HG03196 (cell line): ENCODE data around the gene LPP.

Experiments
- ATAC-seq: cut with Tn5 transposase; IDR thresholded peaks from one replicate; pipeline ENCODE4 v1.9.1; 2021; ENCODE audit not compliant: unreplicated experiment

Gene LPP

GRCh38 chr3:188574885-188575284 lies 420.9 kb downstream of the LPP start:
- no peak for ATAC-seq

GRCh38 chr3:188575501-188575900 lies 421.5 kb downstream of the LPP start:
- no peak for ATAC-seq

GRCh38 chr3:188577539-188577938 lies 423.6 kb downstream of the LPP start:
- no peak for ATAC-seq

- no peak for ATAC-seq
These were observed 424.8 kb downstream of the LPP start for GRCh38 chr3:188578576-188579363.

GRCh38 chr3:188580223-188580622 lies 426.3 kb downstream of the LPP start:
- no peak for ATAC-seq

GRCh38 chr3:188580659-188581058 lies 426.7 kb downstream of the LPP start:
- ATAC-seq = no peak

- ATAC-seq = no peak
These were observed 427.4 kb downstream of the LPP start for GRCh38 chr3:188581365-188581764.

- ATAC-seq = no peak
These were observed 427.8 kb downstream of the LPP start for GRCh38 chr3:188581792-188582191.

GRCh38 chr3:188583341-188584161 lies 429.6 kb downstream of the LPP start:
- ATAC-seq = no peak

- no peak for ATAC-seq
These were observed 430.2 kb downstream of the LPP start for GRCh38 chr3:188584162-188584529.

- no peak for ATAC-seq
These were observed 431.2 kb downstream of the LPP start for GRCh38 chr3:188584958-188585689.

- ATAC-seq = no peak
These were observed 435.1 kb downstream of the LPP start for GRCh38 chr3:188589071-188589470.

GRCh38 chr3:188589771-188590170 lies 435.8 kb downstream of the LPP start:
- ATAC-seq = no peak

- ATAC-seq = no peak
These were observed 436.6 kb downstream of the LPP start for GRCh38 chr3:188590557-188590956.

- no peak for ATAC-seq
These were observed 440.2 kb downstream of the LPP start for GRCh38 chr3:188594139-188594538.

- ATAC-seq = no peak
These were observed 442.0 kb downstream of the LPP start for GRCh38 chr3:188595890-188596376.

- ATAC-seq = no peak
These were observed 444.9 kb downstream of the LPP start for GRCh38 chr3:188598894-188599293.

- no peak for ATAC-seq
These were observed 448.2 kb downstream of the LPP start for GRCh38 chr3:188602111-188602510.

GRCh38 chr3:188602620-188603019 lies 448.7 kb downstream of the LPP start:
- ATAC-seq = no peak

- no peak for ATAC-seq
These were observed 450.7 kb downstream of the LPP start for GRCh38 chr3:188604651-188605050.

GRCh38 chr3:188605231-188605630 lies 451.3 kb downstream of the LPP start:
- no peak for ATAC-seq
